ENCODE data around the gene SPNS2.

SPNS2 gene

GRCh38 chr17:4498461-4499397, at the start of gene SPNS2:
Gene SPNS2 (plus strand): TSS chr17:4498881. CDS start chr17:4499048, 167 bp downstream.
- DNase-seq: peak; percentile 61 to 77

GRCh38 chr17:4449736-4450135, 48.9 kb upstream of the SPNS2 start:
- DNase-seq: no peak

GRCh38 chr17:4450710-4451316, 47.9 kb upstream of the SPNS2 start:
- DNase-seq: no peak

- DNase-seq: no peak
Observed at GRCh38 chr17:4453812-4454591, 44.7 kb upstream of the SPNS2 start.

GRCh38 chr17:4460661-4461060, 38.0 kb upstream of the SPNS2 start:
- DNase-seq: no peak

- no peak for DNase-seq
Observed at GRCh38 chr17:4463818-4464476, 34.7 kb upstream of the SPNS2 start.

- DNase-seq: no peak
Observed at GRCh38 chr17:4465786-4466185, 32.9 kb upstream of the SPNS2 start.

GRCh38 chr17:4467287-4467686, 31.4 kb upstream of the SPNS2 start:
- DNase-seq: no peak

GRCh38 chr17:4469552-4469951, 29.1 kb upstream of the SPNS2 start:
- no peak for DNase-seq

- no peak for DNase-seq
Observed at GRCh38 chr17:4472286-4472685, 26.4 kb upstream of the SPNS2 start.

GRCh38 chr17:4474093-4474492, 24.6 kb upstream of the SPNS2 start:
- no peak for DNase-seq

- DNase-seq: no peak
Observed at GRCh38 chr17:4475001-4475400, 23.7 kb upstream of the SPNS2 start.

- DNase-seq: no peak
Observed at GRCh38 chr17:4475463-4475862, 23.2 kb upstream of the SPNS2 start.

GRCh38 chr17:4476017-4476416, 22.7 kb upstream of the SPNS2 start:
- no peak for DNase-seq

GRCh38 chr17:4476511-4477070, 22.1 kb upstream of the SPNS2 start:
- DNase-seq: no peak

- no peak for DNase-seq
Observed at GRCh38 chr17:4477255-4477791, 21.4 kb upstream of the SPNS2 start.

GRCh38 chr17:4478318-4478830, 20.3 kb upstream of the SPNS2 start:
- no peak for DNase-seq

GRCh38 chr17:4479340-4479981, 19.2 kb upstream of the SPNS2 start:
- no peak for DNase-seq

- no peak for DNase-seq
Observed at GRCh38 chr17:4479982-4480751, 18.5 kb upstream of the SPNS2 start.

All from CD4-positive, alpha-beta T cell treated with Interferon alpha-2 for 1 hour (primary cell).